C4-2B (cell line): ENCODE data around the gene GPATCH1.
"Not testable (repeated sequence)": the region's sequence is repeated elsewhere in the genome, so short reads cannot be mapped to it uniquely, and the experiment has no call there.

Experiments used
- H3K27ac ChIP-seq: fragments of 450-650 bp; 2 replicates; pipeline ENCODE4 v1.5.1; 2017
- ZFX ChIP-seq: fragments of 450-650 bp; IDR thresholded peaks from 2 replicates; pipeline ENCODE4 v1.6.1; 2017
- TF ChIP-seq, protein P1 (sequence below): fragments of 450-650 bp; conservative IDR thresholded peaks from 2 replicates; pipeline ENCODE4 v1.5.1; 2017; ENCODE audit warnings: mild to moderate bottlenecking

Gene GPATCH1

DNA sequence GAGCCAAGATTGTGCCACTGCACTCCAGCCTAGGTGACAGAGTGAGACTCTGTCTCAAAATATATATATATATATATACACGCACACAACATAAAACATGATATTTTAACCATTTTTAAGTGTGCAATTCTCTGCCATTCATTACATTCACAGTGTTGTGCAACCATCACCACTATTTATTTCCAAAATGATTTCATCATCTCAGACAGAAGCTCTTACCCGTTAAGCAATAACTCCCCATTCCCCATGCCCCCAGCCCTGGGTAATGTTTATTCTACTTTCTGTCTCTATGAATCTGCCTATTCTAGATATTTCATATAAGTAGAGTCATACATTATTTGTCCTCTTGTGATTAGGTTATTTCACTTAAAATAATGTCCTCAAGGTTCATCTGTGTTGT is 71.2 kb downstream of the GPATCH1 start:
- TF ChIP-seq ZFX: no peak
- TF ChIP-seq, protein P1, sequence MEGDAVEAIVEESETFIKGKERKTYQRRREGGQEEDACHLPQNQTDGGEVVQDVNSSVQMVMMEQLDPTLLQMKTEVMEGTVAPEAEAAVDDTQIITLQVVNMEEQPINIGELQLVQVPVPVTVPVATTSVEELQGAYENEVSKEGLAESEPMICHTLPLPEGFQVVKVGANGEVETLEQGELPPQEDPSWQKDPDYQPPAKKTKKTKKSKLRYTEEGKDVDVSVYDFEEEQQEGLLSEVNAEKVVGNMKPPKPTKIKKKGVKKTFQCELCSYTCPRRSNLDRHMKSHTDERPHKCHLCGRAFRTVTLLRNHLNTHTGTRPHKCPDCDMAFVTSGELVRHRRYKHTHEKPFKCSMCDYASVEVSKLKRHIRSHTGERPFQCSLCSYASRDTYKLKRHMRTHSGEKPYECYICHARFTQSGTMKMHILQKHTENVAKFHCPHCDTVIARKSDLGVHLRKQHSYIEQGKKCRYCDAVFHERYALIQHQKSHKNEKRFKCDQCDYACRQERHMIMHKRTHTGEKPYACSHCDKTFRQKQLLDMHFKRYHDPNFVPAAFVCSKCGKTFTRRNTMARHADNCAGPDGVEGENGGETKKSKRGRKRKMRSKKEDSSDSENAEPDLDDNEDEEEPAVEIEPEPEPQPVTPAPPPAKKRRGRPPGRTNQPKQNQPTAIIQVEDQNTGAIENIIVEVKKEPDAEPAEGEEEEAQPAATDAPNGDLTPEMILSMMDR: no peak
- H3K27ac ChIP-seq: no peak overlapping the region

DNA sequence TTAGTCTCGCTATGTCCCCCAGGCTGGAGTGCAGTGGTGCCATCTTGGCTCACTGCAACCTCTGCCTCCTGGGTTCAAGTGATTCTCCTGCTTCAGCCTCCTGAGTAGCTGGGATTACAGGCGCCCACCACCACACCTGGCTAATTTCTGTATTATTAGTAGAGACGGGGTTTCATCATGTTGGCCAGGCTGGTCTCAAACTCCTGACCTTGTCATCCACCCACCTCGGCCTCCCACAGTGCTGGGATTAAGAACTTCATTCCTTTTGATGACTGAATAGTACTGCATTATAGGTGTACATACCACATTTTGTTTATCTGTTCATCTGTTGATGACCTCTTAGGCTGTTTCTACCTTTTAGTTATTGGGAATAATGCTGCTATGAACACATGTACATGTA is 71.6 kb downstream of the GPATCH1 start:
- not testable (repeated sequence) for H3K27ac ChIP-seq

DNA sequence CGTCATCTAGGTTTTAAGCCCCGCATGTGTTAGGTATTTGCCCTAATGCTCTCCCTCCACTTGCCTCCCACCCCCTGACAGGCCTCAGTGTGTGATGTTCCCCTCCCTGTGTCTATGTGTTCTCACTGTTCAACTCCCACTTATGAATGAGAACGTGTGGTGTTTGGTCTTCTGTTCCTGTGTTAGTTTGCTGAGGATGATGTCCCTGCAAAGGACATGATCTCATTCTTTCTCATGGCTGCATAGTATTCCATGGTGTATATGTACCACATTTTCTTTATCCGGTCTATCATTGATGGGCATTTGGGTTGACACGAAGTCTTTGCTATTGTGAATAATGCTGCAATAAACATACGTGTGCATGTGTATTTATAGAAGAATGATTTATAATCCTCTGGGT is 73.3 kb downstream of the GPATCH1 start:
- H3K27ac ChIP-seq: not testable (repeated sequence)

DNA sequence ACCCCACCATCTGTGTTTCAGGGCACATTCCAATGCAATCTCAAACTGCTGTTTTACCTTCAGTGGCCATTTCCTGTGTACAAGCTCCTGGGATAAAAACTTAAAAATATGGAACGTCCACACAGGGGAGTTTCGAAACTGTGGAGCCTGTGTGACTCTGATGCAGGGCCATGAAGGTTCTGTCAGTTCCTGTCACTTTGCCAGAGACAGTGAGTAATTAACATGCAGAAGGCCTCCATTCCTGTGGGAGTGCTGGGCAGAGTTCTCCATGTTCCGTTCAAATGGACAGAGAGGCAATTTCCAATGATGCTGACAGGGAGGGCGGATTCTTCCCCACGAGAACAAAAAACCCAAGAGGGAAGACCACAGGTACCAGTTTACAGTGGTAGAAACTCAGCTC is 75.4 kb downstream of the GPATCH1 start:
- no peak overlapping the region for H3K27ac ChIP-seq
- TF ChIP-seq, protein P1: no peak
- no peak for TF ChIP-seq ZFX

DNA sequence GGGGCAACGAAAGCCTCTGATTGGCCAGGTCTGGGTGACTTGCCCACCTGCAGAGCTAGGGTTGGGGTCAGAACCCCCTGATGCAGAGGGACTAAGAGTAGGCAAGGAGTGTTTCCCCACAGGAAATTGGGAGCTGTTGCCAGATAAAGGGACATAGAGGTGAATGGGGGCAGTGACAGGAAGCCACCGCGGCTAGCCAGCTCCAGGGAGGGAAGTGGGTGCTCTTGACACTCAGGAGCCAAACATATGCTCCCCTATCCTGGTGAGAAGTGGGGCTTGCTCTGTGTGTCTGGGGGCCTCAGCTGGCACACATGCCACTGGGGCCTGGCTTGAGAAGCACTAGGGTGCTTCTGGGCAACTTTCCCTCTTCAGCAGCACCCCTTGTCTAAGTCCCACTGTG is 76.9 kb downstream of the GPATCH1 start:
- no peak for TF ChIP-seq ZFX
- TF ChIP-seq, protein P1: no peak
- H3K27ac ChIP-seq: no peak overlapping the region

DNA sequence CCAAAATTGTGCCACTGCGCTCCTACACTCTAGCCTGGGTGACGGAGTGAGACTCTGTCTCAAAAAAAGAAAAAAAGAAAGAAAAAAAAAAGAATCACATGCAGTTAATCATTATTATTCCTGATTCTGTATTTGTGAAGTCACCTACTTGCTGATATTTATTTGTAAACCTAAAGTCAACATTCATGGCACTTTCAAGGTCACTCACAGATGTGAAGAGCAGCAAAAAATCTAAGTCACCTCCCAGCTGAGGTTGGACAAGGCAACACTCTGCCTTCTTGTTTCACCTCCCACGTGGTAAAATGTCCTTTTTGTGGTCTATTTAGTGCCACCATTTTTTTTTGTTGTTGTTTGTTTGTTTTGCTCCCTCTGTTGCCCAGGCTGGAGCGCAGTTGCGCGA is 77.4 kb downstream of the GPATCH1 start:
- H3K27ac ChIP-seq: no peak overlapping the region
- TF ChIP-seq, protein P1: no peak
- no peak for TF ChIP-seq ZFX

DNA sequence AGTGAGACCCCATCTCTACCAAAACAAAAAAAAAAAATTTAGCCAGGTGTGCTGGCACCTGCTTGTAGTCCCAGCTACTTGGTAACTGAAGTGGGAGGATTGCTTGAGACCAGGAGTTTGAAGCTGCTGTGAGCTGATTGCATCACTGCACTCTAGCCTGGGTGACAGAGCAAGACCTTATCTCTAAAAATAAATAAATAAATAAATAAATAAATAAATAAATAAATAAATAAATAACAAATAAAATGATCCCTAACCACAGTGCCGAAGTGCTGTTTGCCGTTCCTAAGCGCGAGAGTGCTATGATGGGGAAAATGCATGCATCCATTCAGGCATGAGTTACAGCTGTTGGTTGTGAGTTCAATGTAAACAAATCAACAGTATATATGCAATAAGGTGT is 78.2 kb downstream of the GPATCH1 start:
- TF ChIP-seq, protein P1: no peak
- TF ChIP-seq ZFX: no peak
- no peak overlapping the region for H3K27ac ChIP-seq

DNA sequence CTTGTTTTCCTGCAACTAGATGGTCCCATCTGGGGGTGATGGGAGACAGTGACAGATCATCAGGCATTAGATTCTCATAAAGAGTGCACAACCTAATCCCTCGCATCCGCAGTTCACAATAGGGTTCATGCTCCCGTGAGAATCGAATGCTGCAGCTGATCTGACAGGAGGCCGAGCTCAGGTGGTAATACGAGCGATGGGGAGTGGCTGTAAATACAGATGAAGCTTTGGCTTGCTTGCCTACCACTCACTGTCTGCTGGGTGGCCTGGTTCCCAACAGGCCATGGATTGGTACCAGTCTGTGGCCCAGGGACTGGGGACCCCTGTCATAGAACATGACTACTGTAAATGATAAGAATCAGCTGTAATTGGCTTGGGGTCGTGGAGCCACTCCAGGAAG is 78.9 kb downstream of the GPATCH1 start:
- H3K27ac ChIP-seq: no peak overlapping the region
- no peak for TF ChIP-seq ZFX
- TF ChIP-seq, protein P1: no peak

DNA sequence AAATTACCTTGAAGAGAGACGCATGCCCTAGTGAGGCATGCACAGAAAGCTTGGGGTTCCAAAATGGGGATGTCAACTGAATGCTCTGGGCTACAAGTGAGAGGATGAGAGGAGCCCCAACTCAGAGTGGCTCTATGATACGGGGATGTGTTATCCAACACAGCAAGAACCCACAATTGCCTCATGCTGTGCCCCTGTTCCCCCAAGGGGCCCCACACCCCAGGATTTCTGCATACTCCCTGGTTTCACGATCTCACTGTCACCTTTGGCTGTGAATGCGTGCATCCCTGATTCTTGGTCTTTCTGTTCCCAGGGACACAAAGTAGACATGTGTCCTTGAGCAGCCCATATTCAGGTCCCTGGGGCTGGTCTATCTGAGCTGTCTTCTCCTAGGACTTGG is 80.2 kb downstream of the GPATCH1 start:
- no peak overlapping the region for H3K27ac ChIP-seq
- TF ChIP-seq, protein P1: no peak
- no peak for TF ChIP-seq ZFX
